ENCODE results near the gene MED27. TPM values are rescaled to one million over a fixed set of nuclear protein-coding genes. Genes with fewer than 3 reads are reported as not detected.

Gene MED27
- total RNA-seq, 1 donor from 2014 or later: 45.0 TPM

DNA sequence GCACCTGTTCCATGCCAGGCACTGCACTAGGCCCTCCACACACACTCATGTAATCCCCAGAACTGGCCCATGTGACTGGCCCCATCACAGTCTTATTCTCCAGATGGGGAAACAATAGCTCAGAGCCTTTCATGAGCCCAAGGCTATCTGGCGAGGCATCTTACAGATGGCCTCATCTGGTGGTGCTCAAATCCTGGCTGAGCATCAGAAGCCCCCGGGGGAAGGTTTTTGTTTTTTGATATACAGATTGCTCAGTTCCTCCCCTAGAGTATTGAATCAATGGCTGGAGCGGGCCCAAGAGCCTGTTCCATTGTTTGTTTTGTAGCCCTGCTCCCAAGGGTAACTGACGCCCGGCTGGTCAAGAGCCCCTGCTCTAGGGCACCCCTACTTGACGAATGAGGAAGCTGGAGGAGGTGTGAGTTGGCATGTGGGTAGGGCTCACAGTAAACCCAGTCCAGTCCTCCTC lies 194.5 kb downstream of the MED27 start:
- H3K4me1 Mint-ChIP-seq (ENCODE audit: low read depth, unreplicated experiment): peaks cover 66% of the 10 kb centered on the region
- H3K9me3 Mint-ChIP-seq (ENCODE audit: unreplicated experiment): peaks cover 3% of the 10 kb centered on the region
- no peaks in the 10 kb centered on the region for H3K36me3 Mint-ChIP-seq (ENCODE audit: unreplicated experiment)
- peak overlapping the region; percentile 85 for H3K27ac Mint-ChIP-seq (ENCODE audit: unreplicated experiment)
- TF ChIP-seq, protein P1, sequence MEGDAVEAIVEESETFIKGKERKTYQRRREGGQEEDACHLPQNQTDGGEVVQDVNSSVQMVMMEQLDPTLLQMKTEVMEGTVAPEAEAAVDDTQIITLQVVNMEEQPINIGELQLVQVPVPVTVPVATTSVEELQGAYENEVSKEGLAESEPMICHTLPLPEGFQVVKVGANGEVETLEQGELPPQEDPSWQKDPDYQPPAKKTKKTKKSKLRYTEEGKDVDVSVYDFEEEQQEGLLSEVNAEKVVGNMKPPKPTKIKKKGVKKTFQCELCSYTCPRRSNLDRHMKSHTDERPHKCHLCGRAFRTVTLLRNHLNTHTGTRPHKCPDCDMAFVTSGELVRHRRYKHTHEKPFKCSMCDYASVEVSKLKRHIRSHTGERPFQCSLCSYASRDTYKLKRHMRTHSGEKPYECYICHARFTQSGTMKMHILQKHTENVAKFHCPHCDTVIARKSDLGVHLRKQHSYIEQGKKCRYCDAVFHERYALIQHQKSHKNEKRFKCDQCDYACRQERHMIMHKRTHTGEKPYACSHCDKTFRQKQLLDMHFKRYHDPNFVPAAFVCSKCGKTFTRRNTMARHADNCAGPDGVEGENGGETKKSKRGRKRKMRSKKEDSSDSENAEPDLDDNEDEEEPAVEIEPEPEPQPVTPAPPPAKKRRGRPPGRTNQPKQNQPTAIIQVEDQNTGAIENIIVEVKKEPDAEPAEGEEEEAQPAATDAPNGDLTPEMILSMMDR (IDR thresholded peaks at IDR 0.05; ENCODE audit: partially characterized antibody, unreplicated experiment): no peak
- peak overlapping the region; percentile 34 for H3K4me3 Mint-ChIP-seq (ENCODE audit: unreplicated experiment)
- DNase-seq: no peak
- H3K27me3 Mint-ChIP-seq (ENCODE audit: unreplicated experiment): peaks cover 8% of the 10 kb centered on the region

DNA sequence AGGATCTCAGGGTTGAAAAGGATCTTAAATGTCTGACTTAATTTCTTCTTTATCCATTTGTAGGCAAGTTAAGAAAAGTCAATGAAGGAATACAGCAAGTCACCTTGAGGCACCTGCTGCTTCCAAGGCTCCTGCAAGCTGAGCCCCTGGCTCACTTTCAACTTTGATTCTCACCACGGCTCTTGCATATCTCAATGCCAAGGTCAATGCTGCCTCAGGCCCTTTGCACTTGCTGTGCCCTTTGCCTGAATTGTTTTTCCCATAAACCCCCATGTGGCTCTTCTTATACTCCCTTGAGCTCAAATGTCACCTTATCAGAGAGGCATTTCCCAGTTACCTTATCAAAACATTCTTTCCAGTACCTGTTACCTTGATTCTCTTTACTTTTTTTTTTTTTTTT lies 195.4 kb downstream of the MED27 start:
- Mint-ChIP-seq H3K27me3 (ENCODE audit: unreplicated experiment) (peaks cover 8% of the 10 kb centered on the region), H3K9me3 (ENCODE audit: unreplicated experiment) (peaks cover 1% of the 10 kb centered on the region), H3K4me1 (ENCODE audit: low read depth, unreplicated experiment) (peaks cover 67% of the 10 kb centered on the region), H3K36me3 (ENCODE audit: unreplicated experiment) (no peaks in the 10 kb centered on the region), H3K27ac (ENCODE audit: unreplicated experiment) (peak overlapping the region; percentile 33), H3K4me3 (ENCODE audit: unreplicated experiment) (no peak overlapping the region)
- TF ChIP-seq, protein P1 (IDR thresholded peaks at IDR 0.05; ENCODE audit: partially characterized antibody, unreplicated experiment): no peak
- no peak for DNase-seq

DNA sequence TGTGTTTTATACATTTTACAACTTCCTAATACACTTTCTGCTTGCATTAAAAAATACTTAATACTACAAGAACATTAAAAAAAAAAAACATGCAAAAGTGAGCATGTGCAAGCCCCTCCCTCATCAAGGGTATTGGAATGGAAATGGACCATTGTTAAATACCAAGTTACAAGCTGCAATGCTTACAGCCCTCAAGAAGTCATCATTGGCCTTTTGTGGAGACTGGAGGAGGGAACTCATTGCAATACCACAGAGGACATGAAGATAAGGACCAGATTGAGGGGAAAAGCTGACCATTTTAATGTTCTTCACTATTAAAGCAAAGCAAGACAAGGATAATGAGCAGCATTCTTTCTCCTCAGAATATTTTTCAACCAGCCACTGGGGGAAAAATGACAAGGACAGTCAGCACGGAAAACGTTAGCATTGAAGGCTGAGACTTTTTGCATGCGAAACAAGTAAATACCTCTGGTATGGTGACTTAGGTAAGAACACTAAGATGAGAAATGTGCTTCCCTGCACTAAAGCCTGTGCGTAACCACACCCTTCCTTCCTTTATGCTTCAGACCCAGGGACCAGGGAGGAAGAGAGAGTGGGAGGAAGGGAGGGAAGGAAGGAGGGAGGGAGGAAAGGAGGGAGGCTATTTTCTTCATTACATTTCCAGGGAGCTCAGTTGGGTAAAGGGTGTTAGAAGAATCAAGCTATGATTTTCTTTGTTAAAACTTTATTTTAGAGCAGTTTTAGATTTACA lies 198.7 kb downstream of the MED27 start:
- Mint-ChIP-seq H3K36me3 (ENCODE audit: unreplicated experiment) (no peaks in the 10 kb centered on the region), H3K4me3 (ENCODE audit: unreplicated experiment) (peak overlapping the region; percentile 25), H3K4me1 (ENCODE audit: low read depth, unreplicated experiment) (peaks cover 61% of the 10 kb centered on the region), H3K27ac (ENCODE audit: unreplicated experiment) (peak overlapping the region; percentile 73), H3K27me3 (ENCODE audit: unreplicated experiment) (peaks cover 17% of the 10 kb centered on the region), H3K9me3 (ENCODE audit: unreplicated experiment) (peaks cover 16% of the 10 kb centered on the region)
- peak; percentile 2 for DNase-seq
- TF ChIP-seq, protein P1 (IDR thresholded peaks at IDR 0.05; ENCODE audit: partially characterized antibody, unreplicated experiment): no peak

- Mint-ChIP-seq H3K4me1 (ENCODE audit: low read depth, unreplicated experiment) (peaks cover 63% of the 10 kb centered on the region), H3K4me3 (ENCODE audit: unreplicated experiment) (no peak overlapping the region), H3K36me3 (ENCODE audit: unreplicated experiment) (no peaks in the 10 kb centered on the region), H3K9me3 (ENCODE audit: unreplicated experiment) (peaks cover 21% of the 10 kb centered on the region), H3K27ac (ENCODE audit: unreplicated experiment) (no peak overlapping the region), H3K27me3 (ENCODE audit: unreplicated experiment) (peaks cover 16% of the 10 kb centered on the region)
- TF ChIP-seq, protein P1 (IDR thresholded peaks at IDR 0.05; ENCODE audit: partially characterized antibody, unreplicated experiment): no peak
- no peak for DNase-seq
Observed at GRCh38 chr9:131879911-131880290, 199.8 kb downstream of the MED27 start.

DNA sequence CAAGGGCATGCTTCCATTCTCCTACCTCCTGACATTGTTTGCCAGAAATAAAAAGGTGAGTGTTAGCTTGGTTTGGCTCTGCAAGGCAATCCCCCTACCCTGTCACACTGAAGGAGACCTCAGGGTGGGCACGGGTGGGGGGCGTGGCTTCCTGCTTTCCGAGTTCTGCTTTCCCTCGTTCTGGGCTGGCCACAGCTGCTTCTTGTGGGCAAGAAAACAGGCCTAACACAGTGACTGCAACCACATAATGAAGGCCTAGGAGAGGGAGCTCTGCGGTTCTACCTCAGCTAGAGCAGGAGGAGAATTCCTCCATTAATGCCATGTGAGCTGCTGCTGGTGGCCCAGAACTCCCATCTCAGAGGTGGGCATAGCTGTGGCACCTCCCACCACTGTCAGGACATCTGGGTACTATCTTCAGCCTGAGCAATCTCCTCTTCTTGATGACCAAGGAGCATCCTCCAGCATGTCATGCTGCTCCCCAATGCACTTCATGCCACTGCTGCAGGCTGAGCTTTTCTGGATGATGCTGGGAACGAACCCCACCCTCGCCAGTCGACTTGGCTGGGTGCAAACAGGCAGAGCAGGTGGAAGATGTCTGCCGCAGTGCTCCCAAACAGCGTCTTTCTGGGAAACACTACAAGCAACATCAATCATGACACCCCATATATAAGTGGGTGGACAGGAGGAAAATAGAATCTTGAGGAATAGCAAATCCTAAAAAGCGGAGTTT lies 200.3 kb downstream of the MED27 start:
- peak overlapping the region; percentile 96 for H3K27ac Mint-ChIP-seq (ENCODE audit: unreplicated experiment)

More for the DNA sequence above, 200.3 kb downstream of the MED27 start:
- no peaks in the 10 kb centered on the region for H3K36me3 Mint-ChIP-seq (ENCODE audit: unreplicated experiment)
- TF ChIP-seq, protein P1 (IDR thresholded peaks at IDR 0.05; ENCODE audit: partially characterized antibody, unreplicated experiment): no peak
- DNase-seq: peak; percentile 15
- H3K27me3 Mint-ChIP-seq (ENCODE audit: unreplicated experiment): peaks cover 15% of the 10 kb centered on the region
- H3K9me3 Mint-ChIP-seq (ENCODE audit: unreplicated experiment): peaks cover 21% of the 10 kb centered on the region
- peaks cover 65% of the 10 kb centered on the region for H3K4me1 Mint-ChIP-seq (ENCODE audit: low read depth, unreplicated experiment)
- peak overlapping the region; percentile 61 for H3K4me3 Mint-ChIP-seq (ENCODE audit: unreplicated experiment)

All from glutamatergic neuron (in vitro differentiated cells).